ENCODE measurements around the gene EGFL8.

DNA sequence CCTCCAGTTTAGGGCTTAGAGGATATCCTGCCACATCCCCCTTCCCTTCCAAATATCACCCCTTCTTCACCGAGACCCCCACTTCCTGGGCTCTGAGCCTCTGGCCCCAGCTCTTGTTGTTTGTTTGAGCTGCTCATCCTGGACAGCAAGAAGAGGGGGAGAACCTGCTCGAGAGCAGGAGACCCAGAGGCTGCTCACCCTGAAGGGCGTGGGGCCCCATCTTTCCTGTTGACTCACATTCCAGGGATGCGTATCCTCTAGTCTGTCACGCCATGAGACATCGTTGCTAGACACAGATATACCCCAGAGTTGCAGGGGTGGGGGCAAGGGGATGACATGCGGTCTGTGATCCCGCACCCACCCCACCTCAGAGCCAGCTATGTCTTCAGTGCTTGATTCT is 49.6 kb upstream of the EGFL8 start:
- TF ChIP-seq, protein P1, sequence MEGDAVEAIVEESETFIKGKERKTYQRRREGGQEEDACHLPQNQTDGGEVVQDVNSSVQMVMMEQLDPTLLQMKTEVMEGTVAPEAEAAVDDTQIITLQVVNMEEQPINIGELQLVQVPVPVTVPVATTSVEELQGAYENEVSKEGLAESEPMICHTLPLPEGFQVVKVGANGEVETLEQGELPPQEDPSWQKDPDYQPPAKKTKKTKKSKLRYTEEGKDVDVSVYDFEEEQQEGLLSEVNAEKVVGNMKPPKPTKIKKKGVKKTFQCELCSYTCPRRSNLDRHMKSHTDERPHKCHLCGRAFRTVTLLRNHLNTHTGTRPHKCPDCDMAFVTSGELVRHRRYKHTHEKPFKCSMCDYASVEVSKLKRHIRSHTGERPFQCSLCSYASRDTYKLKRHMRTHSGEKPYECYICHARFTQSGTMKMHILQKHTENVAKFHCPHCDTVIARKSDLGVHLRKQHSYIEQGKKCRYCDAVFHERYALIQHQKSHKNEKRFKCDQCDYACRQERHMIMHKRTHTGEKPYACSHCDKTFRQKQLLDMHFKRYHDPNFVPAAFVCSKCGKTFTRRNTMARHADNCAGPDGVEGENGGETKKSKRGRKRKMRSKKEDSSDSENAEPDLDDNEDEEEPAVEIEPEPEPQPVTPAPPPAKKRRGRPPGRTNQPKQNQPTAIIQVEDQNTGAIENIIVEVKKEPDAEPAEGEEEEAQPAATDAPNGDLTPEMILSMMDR (IDR thresholded peaks at IDR 0.05), result no peak
- TF ChIP-seq EP300 (IDR thresholded peaks at IDR 0.05), result no peak
- no peak for TF ChIP-seq POLR2AphosphoS5 (IDR thresholded peaks at IDR 0.05)
